SK-N-SH (cell line): ENCODE results near the gene KCNK18.

Experiments
- CTCF ChIP-seq: fragments of 200-600 bp; sonication (generic); IDR thresholded peaks from 2 replicates; pipeline ENCODE4 v1.6.1; 2017; ENCODE audit warnings: antibody characterized with exemption, mild to moderate bottlenecking, moderate library complexity
- EP300 ChIP-seq, 2 experiments: IDR thresholded peaks; 2 replicates each; pipeline versions ENCODE4 v1.4.0 to v1.6.1; 2012; ENCODE audit warnings: borderline replicate concordance in 1 of 2, low read depth in 1 of 2, low read length in 1 of 2
- SIN3A ChIP-seq: IDR thresholded peaks from 2 replicates; pipeline ENCODE4 v1.6.1; 2012; ENCODE audit warnings: low read depth, mild to moderate bottlenecking, low read length, moderate library complexity, borderline replicate concordance
- TEAD4 ChIP-seq: IDR thresholded peaks from 2 replicates; pipeline ENCODE4 v1.4.0; 2012; ENCODE audit warnings: mild to moderate bottlenecking, borderline replicate concordance; ENCODE audit not compliant: insufficient read depth
- USF2 ChIP-seq: fragments of 150-350 bp; IDR thresholded peaks from 2 replicates; pipeline ENCODE4 v1.6.1; 2017; ENCODE audit warnings: antibody characterized with exemption, low read length, low read depth, borderline replicate concordance
- TF ChIP-seq, protein P1 (sequence below): IDR thresholded peaks from 2 replicates; pipeline ENCODE4 v1.4.0; 2012; ENCODE audit warnings: low read depth

GRCh38 chr10:117249493-117250093, 52.3 kb downstream of the KCNK18 start:
- TF ChIP-seq CTCF (no peak), EP300 (IDR thresholded peaks at IDR 0.05; ENCODE audit: borderline replicate concordance in 1 of 2, low read depth in 1 of 2, low read length in 1 of 2) (no peak), TEAD4 (no peak), USF2 (no peak), SIN3A (no peak)
- TF ChIP-seq, protein P1, sequence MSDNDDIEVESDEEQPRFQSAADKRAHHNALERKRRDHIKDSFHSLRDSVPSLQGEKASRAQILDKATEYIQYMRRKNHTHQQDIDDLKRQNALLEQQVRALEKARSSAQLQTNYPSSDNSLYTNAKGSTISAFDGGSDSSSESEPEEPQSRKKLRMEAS = no peak
